Measurements from ENCODE around the gene FRMD5. TPM values are rescaled to one million over a fixed set of nuclear protein-coding genes. Genes with fewer than 3 reads are reported as not detected.

The FRMD5 gene
- polyA plus RNA-seq, 1 donor (not counting 4 experiments of a cell fraction or from before 2014, with no cell fraction given): 7.3 TPM

DNA sequence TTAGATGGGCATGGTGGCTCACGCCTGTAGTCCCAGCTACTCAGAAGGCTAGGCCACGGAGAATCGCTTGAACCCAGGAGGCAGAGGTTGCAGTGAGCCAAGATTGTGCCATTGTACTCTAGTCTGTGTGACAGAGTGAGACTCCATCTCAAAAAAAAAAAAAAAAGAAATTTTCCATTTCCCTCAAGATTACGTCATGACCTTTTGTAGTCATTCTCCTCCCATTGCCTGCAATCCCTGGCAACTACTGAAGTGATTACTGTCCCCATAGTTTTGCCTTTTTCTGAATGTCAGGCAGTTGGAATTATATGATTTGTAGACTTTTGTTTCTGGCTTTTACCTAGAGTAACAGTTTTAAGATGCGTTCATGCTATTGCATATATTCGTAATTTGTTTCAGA lies 340.3 kb downstream of the FRMD5 start:
- Histone ChIP-seq H3K9ac (ENCODE audit: control insufficient read depth, extremely low read depth, insufficient read depth, low read length) (no peak overlapping the region), H2AFZ (ENCODE audit: control insufficient read depth, low read length) (no peak overlapping the region), H3K79me2 (ENCODE audit: control insufficient read depth, insufficient read depth, low read length) (no peaks in the 10 kb centered on the region), H3K36me3 (ENCODE audit: control insufficient read depth in 2 of 2, extremely low read depth in 1 of 2, insufficient read depth in 2 of 2, low read length in 2 of 2) (peaks cover 0 to 4% of the 10 kb centered on the region in 2 experiments), H3K4me2 (ENCODE audit: control insufficient read depth, extremely low read depth, insufficient read depth, low read depth, low read length) (no peak overlapping the region), H3K27me3 (ENCODE audit: control insufficient read depth, extremely low read depth, insufficient read depth, low read length) (no peaks in the 10 kb centered on the region), H3K9me1 (ENCODE audit: control insufficient read depth, extremely low read depth, insufficient read depth, low read length) (no peaks in the 10 kb centered on the region), H3K4me3 (ENCODE audit: control insufficient read depth in 2 of 3, extremely low read depth in 1 of 3, insufficient read depth in 2 of 3, low read depth in 1 of 3, low read length in 3 of 3) (no peak overlapping the region), H3K9me3 (ENCODE audit: control insufficient read depth, low read depth, low read length) (no peaks in the 10 kb centered on the region), H4K20me1 (ENCODE audit: control insufficient read depth, extremely low read depth, insufficient read depth, low read length) (no peaks in the 10 kb centered on the region), H3K4me1 (ENCODE audit: control insufficient read depth, extremely low read depth, insufficient read depth, low read length) (no peaks in the 10 kb centered on the region), H3K27ac (ENCODE audit: control insufficient read depth, insufficient read depth, low read length) (no peak overlapping the region)
- TF ChIP-seq, protein P1, sequence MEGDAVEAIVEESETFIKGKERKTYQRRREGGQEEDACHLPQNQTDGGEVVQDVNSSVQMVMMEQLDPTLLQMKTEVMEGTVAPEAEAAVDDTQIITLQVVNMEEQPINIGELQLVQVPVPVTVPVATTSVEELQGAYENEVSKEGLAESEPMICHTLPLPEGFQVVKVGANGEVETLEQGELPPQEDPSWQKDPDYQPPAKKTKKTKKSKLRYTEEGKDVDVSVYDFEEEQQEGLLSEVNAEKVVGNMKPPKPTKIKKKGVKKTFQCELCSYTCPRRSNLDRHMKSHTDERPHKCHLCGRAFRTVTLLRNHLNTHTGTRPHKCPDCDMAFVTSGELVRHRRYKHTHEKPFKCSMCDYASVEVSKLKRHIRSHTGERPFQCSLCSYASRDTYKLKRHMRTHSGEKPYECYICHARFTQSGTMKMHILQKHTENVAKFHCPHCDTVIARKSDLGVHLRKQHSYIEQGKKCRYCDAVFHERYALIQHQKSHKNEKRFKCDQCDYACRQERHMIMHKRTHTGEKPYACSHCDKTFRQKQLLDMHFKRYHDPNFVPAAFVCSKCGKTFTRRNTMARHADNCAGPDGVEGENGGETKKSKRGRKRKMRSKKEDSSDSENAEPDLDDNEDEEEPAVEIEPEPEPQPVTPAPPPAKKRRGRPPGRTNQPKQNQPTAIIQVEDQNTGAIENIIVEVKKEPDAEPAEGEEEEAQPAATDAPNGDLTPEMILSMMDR (optimal IDR thresholded peaks at IDR 0.05 in 1 of 3, IDR thresholded peaks at IDR 0.05 in 1 of 3, conservative IDR thresholded peaks at IDR 0.05 in 1 of 3; ENCODE audit: extremely low read depth in 1 of 3, insufficient read depth in 2 of 3, low read length in 3 of 3): no peak
- no peak for TF ChIP-seq EZH2 (IDR thresholded peaks at IDR 0.05; ENCODE audit: low read length)
- DNase-seq (ENCODE audit: low read depth, low spot score) (no peak), FAIRE-seq (no peak)
- dilution Hi-C loops (cut with MboI; ENCODE audit: extremely low pct_ligation_motif_present, low sequenced_read_pairs): no loop called here

DNA sequence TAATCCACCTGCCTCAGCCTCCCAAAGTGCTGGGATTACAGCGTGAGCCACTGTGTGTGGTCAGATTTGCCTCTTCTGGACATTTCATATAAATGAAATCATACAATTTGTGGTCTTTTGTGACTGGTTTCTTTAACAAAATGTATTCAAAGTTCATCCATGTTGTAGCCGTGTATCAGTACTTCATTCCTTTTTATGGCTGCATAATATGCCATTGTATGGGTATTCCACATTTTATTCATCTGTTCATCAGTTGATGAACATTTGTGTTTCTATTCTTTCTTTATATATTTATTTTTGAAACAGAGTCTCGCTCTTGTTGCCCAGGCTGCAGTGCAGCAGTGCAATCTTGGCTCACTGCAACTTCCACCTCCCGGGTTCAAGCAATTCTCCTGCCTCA lies 342.5 kb downstream of the FRMD5 start:
- TF ChIP-seq, protein P1 (optimal IDR thresholded peaks at IDR 0.05 in 1 of 3, IDR thresholded peaks at IDR 0.05 in 1 of 3, conservative IDR thresholded peaks at IDR 0.05 in 1 of 3; ENCODE audit: extremely low read depth in 1 of 3, insufficient read depth in 2 of 3, low read length in 3 of 3): no peak
- no peak for TF ChIP-seq EZH2 (IDR thresholded peaks at IDR 0.05; ENCODE audit: low read length)
- Histone ChIP-seq H3K4me1 (ENCODE audit: control insufficient read depth, extremely low read depth, insufficient read depth, low read length) (no peaks in the 10 kb centered on the region), H3K27me3 (ENCODE audit: control insufficient read depth, extremely low read depth, insufficient read depth, low read length) (no peaks in the 10 kb centered on the region), H3K27ac (ENCODE audit: control insufficient read depth, insufficient read depth, low read length) (no peak overlapping the region), H4K20me1 (ENCODE audit: control insufficient read depth, extremely low read depth, insufficient read depth, low read length) (no peaks in the 10 kb centered on the region), H2AFZ (ENCODE audit: control insufficient read depth, low read length) (no peak overlapping the region), H3K9me1 (ENCODE audit: control insufficient read depth, extremely low read depth, insufficient read depth, low read length) (no peaks in the 10 kb centered on the region), H3K79me2 (ENCODE audit: control insufficient read depth, insufficient read depth, low read length) (no peaks in the 10 kb centered on the region), H3K36me3 (ENCODE audit: control insufficient read depth in 2 of 2, extremely low read depth in 1 of 2, insufficient read depth in 2 of 2, low read length in 2 of 2) (peaks cover 0 to 4% of the 10 kb centered on the region in 2 experiments), H3K9me3 (ENCODE audit: control insufficient read depth, low read depth, low read length) (no peaks in the 10 kb centered on the region), H3K4me2 (ENCODE audit: control insufficient read depth, extremely low read depth, insufficient read depth, low read depth, low read length) (no peak overlapping the region), H3K4me3 (ENCODE audit: control insufficient read depth in 2 of 3, extremely low read depth in 1 of 3, insufficient read depth in 2 of 3, low read depth in 1 of 3, low read length in 3 of 3) (no peak overlapping the region), H3K9ac (ENCODE audit: control insufficient read depth, extremely low read depth, insufficient read depth, low read length) (no peak overlapping the region)
- FAIRE-seq: no peak
- DNase-seq (ENCODE audit: low read depth, low spot score): no peak
- dilution Hi-C loops (cut with MboI; ENCODE audit: extremely low pct_ligation_motif_present, low sequenced_read_pairs): no loop called here

All from keratinocyte (primary cell).